GM04504 (cell line): ENCODE measurements around the gene IL17REL.

ENCODE experiments used
- DNase-seq: peaks from one replicate; pipeline ENCODE4 v3.0.0-alpha.2; 2012; ENCODE audit warnings: low read depth

The IL17REL gene

DNA sequence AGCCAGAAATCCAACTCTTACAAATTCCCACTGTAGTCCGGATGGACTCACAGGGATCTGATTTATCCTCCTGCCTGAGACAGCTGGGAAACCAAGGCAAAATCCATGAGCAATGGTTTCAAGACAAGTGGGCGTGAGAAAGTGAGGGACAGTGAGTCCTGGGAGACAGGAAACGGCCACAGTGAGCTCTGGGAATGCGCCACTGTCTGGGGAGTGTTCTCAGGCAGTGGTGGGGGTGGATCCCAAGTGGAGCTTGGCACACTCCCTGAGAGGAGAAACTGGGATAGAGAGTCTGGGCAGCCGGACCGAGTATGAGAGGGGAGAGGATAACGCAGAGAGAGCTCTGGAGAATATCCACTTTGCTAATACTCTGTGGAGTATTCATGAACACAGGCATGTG is 9.8 kb downstream of the IL17REL start:
- no peak for DNase-seq

- no peak for DNase-seq
Measured at GRCh38 chr22:50001388-50002231, 11.0 kb downstream of the IL17REL start.

GRCh38 chr22:50000587-50001387 is 11.8 kb downstream of the IL17REL start:
- DNase-seq = no peak

DNA sequence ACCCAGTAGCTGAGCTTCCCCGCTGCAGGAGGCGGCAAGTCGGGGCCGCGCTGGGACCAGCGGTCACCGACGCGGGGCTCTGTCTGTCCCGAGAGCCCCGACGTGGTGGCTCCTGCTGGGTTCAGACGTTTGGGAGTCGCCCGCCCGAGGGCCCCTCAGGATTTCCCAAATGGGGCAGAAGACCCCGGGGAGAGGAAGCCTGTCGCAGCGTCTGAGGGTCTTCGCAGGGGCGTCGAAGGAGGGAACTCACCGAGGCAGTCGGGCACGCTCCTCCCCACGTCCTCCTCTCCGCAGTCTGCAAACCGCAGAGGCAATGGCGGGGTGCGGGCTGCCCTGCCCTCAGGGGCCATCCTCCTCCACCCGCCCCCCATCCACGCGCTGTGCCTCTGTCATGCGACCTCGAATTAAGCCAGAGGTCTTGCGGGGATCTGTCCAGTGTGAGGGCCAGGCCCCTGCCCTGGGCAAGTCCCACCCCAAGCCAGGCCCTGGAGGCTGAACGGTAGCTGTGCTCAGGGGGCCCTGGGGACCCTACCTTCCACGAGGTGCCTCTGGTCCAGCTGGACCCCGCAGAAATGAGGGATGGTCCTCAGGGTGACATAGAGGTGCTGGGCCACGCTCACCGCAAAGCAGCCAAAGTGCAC is 12.5 kb downstream of the IL17REL start:
- no peak for DNase-seq

GRCh38 chr22:49999063-49999945 is 13.3 kb downstream of the IL17REL start:
- no peak for DNase-seq

DNA sequence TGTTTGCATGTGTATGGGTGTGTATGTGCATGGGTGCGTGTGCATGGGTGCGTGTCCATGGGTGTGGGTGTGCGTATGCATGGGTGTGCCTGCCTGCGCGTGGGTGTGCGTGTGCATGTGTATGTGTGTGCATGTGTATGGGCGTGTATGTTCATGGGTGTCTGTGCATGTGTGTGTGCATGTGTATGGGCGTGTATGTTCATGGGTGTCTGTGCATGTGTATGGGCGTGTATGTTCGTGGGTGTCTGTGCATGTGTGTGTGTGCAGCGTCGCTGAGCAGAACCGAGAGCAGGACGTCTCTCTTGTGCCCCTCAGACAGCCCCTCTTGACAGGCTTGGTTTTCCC is 13.9 kb downstream of the IL17REL start:
- DNase-seq = no peak

DNA sequence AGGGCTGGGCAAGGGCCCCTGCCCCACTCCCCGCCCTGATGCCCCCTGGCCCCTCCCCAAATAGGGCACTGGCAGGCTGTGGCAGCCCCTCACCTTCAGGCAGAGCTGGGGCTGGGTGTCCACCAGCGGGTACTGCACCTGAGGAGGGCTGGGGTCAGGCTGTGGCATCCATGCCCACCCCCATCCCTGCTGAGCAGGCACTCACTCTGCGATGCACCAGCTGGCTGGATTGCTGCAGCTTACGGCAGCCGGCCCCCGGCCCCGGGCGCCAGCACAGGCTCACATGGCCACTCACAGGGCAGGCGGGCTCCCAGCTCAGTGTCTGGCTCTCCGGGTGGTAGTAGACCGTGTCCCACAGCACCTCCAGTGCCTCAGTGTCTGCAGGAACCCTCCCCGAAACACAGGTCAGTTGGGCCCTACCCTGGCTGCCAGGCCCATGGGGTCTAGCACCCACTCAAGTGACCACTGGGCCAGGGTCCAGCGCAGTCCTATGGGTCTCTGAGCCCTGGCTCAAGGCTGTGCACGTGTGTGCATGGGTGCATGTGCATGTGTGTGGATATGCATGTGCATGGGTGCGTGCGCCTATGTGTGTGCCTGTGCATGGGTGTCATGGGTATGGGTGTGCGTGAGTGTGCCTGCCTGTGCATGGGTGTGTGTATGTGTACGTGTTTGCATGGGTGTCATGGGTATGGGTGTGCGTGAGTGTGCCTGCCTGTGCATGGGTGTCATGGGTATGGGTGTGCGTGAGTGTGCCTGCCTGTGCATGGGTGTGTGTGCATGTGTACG is 14.4 kb downstream of the IL17REL start:
- DNase-seq = no peak

DNA sequence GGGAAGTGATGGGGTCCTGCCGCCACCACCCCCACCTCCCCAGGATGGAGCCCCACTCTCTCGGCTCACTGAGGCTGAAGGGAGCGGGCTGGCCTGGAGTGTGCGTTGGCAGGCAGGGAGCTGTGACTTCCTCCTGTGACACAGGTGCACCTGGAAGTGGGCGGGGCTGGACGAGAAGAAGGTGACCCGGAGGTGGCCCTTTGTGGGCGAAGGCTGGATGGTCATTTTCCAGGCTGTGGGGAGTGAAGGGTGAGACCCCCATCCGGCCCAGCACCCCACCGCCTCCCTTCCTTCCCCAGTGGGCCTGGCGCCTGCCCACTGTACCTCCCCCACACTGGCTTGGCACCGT is 15.3 kb downstream of the IL17REL start:
- DNase-seq = no peak

- no peak for DNase-seq
Measured at GRCh38 chr22:49996518-49997250, 15.9 kb downstream of the IL17REL start.

DNA sequence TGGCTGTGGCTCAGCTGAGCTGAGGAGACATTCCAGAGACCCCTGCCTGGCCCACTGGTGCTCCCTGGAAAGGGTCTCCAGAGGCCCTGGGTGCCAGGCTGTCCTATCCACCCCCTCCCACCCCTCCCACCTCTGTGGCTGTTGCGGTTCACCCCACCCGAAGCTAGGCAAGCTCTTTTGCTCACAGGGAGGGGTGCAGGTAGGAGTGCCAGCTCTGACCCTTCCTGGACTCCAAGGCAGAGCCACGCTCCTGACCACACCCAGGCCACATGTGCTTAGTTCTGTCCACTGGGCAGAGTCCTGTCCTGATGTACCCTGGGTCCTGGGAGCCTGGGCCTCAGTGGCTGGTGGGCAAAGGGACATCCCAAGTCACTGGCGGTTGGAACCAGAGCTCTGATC is 16.4 kb downstream of the IL17REL start:
- no peak for DNase-seq

GRCh38 chr22:49995361-49996118 is 17.0 kb downstream of the IL17REL start:
- no peak for DNase-seq

- DNase-seq = no peak
Measured at GRCh38 chr22:49995041-49995360, 17.6 kb downstream of the IL17REL start.

GRCh38 chr22:49994361-49995040 is 18.1 kb downstream of the IL17REL start:
- no peak for DNase-seq

DNA sequence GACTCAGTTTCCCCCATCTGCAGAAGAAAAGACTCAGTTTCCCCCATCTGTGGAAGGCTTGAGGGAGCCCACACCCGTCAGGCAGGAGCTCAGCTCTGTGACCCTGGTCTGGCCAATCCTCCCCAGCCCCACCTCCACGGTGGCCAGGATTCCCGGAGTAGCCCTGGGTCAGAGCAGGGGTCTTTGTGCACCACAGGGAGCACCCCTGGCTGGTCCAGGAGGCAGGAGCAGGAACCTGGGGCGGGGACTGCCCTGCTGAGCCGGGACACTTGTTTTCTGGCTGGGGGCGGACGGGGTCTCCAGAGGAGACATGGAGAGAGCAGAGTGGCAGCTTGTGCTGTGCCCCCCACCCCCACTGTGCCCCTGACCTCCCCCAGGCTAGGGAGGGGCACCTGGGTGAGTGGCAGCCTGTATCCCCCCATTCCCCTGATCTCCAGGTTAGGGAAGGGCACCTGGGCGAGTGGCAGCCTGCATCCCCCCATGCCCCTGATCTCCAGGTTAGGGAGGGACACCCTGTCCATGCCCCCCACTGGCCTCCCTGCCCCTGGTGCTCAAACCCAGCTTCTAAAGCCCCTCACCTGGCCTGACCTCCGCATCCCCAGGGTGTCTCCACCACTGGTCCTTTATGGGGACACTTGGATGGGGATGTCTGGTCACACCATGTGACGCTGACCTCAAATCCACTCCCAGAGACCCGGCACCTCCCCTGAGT is 18.8 kb downstream of the IL17REL start:
- no peak for DNase-seq

- DNase-seq = no peak
Measured at GRCh38 chr22:49992921-49993648, 19.5 kb downstream of the IL17REL start.

GRCh38 chr22:49991907-49992533 is 20.5 kb downstream of the IL17REL start:
- no peak for DNase-seq

- no peak for DNase-seq
Measured at GRCh38 chr22:49991167-49991566, 21.4 kb downstream of the IL17REL start.
